Left kidney (tissue), 2 donors: Measurements from ENCODE around the gene NLGN1. TPM values are rescaled to one million over a fixed set of nuclear protein-coding genes. Genes with fewer than 3 reads are reported as not detected.

ENCODE experiments used
- DNase-seq: peaks from one replicate; pipeline ENCODE4 v3.0.0-alpha.2; 2013
- polyA plus RNA-seq: library from polyadenylated mRNA; unstranded; fragments of 120-200 nt; gene quantifications from one replicate; pipeline ENCODE4 v1.2.1, GENCODE V29; 2013; ENCODE audit not compliant: insufficient read length

NLGN1 gene
- polyA plus RNA-seq, 1 donor, result 2.9 TPM

GRCh38 chr3:174097686-174098085, 700.1 kb downstream of the NLGN1 start:
- DNase-seq, result no peak

GRCh38 chr3:174098746-174099145, 701.2 kb downstream of the NLGN1 start:
- DNase-seq, result peak; percentile 8

- DNase-seq, result no peak
These were observed 702.2 kb downstream of the NLGN1 start for GRCh38 chr3:174099724-174100123.

- no peak for DNase-seq
These were observed 703.2 kb downstream of the NLGN1 start for GRCh38 chr3:174100744-174101143.

- DNase-seq, result no peak
These were observed 703.7 kb downstream of the NLGN1 start for GRCh38 chr3:174101244-174101643.

GRCh38 chr3:174102274-174102673, 704.7 kb downstream of the NLGN1 start:
- no peak for DNase-seq

GRCh38 chr3:174102866-174103265, 705.3 kb downstream of the NLGN1 start:
- no peak for DNase-seq

- DNase-seq, result no peak
These were observed 713.2 kb downstream of the NLGN1 start for GRCh38 chr3:174110761-174111160.

GRCh38 chr3:174111776-174112175, 714.2 kb downstream of the NLGN1 start:
- DNase-seq, result no peak

- DNase-seq, result no peak
These were observed 718.9 kb downstream of the NLGN1 start for GRCh38 chr3:174116421-174116820.

- no peak for DNase-seq
These were observed 723.5 kb downstream of the NLGN1 start for GRCh38 chr3:174120997-174121396.

GRCh38 chr3:174122411-174122810, 724.9 kb downstream of the NLGN1 start:
- DNase-seq, result no peak

- peak; percentile 38 for DNase-seq
These were observed 727.8 kb downstream of the NLGN1 start for GRCh38 chr3:174125267-174125824.

- DNase-seq, result no peak
These were observed 729.6 kb downstream of the NLGN1 start for GRCh38 chr3:174126990-174127758.

GRCh38 chr3:174132006-174132405, 734.5 kb downstream of the NLGN1 start:
- DNase-seq, result no peak

GRCh38 chr3:174132421-174133042, 735.0 kb downstream of the NLGN1 start:
- no peak for DNase-seq

- DNase-seq, result no peak
These were observed 748.5 kb downstream of the NLGN1 start for GRCh38 chr3:174146008-174146407.

GRCh38 chr3:174147798-174148197, 750.3 kb downstream of the NLGN1 start:
- DNase-seq, result no peak

- no peak for DNase-seq
These were observed 756.3 kb downstream of the NLGN1 start for GRCh38 chr3:174153871-174154270.

- no peak for DNase-seq
These were observed 758.7 kb downstream of the NLGN1 start for GRCh38 chr3:174156200-174156599.

- DNase-seq, result no peak
These were observed 761.1 kb downstream of the NLGN1 start for GRCh38 chr3:174158674-174159073.

GRCh38 chr3:174159604-174160003, 762.1 kb downstream of the NLGN1 start:
- no peak for DNase-seq

GRCh38 chr3:174162550-174162949, 765.0 kb downstream of the NLGN1 start:
- no peak for DNase-seq

GRCh38 chr3:174168026-174168425, 770.5 kb downstream of the NLGN1 start:
- no peak for DNase-seq
